Mesendoderm (in vitro differentiated cells): ENCODE measurements around the gene SWAP70.

Source experiments
- DNase-seq: peaks from one replicate; pipeline ENCODE4 v3.0.0; 2013
- H2AK5ac ChIP-seq: 2 replicates; pipeline ENCODE4 v1.6.1; 2013; ENCODE audit warnings: low read length, inconsistent platforms
- H2BK120ac ChIP-seq: 2 replicates; pipeline ENCODE4 v1.6.1; 2013; ENCODE audit warnings: low read depth, mild to moderate bottlenecking, low read length, moderate library complexity, mixed read lengths
- H2BK15ac ChIP-seq: replicated peaks from 2 replicates; pipeline ENCODE4 v1.6.1; 2013; ENCODE audit warnings: low read depth, mild to moderate bottlenecking, moderate library complexity
- H2BK5ac ChIP-seq: 2 replicates; pipeline ENCODE4 v1.6.1; 2013; ENCODE audit warnings: low read length, inconsistent platforms
- H3K18ac ChIP-seq: 2 replicates; pipeline ENCODE4 v1.6.1; 2013; ENCODE audit warnings: mild to moderate bottlenecking, low read length, mixed read lengths
- H3K23ac ChIP-seq: one replicate; pipeline ENCODE4 v1.6.1; 2013; ENCODE audit warnings: low read length
- H3K27ac ChIP-seq: 2 replicates; pipeline ENCODE4 v1.5.1; 2013; ENCODE audit warnings: low read depth, mild to moderate bottlenecking, inconsistent platforms, low read length, moderate library complexity
- H3K27me3 ChIP-seq: 2 replicates; pipeline ENCODE4 v1.6.1; 2013; ENCODE audit warnings: low read length, control low read depth, mild to moderate bottlenecking, inconsistent platforms; ENCODE audit not compliant: insufficient read depth, poor library complexity
- H3K36me3 ChIP-seq: 2 replicates; pipeline ENCODE4 v1.6.1; 2013; ENCODE audit warnings: low read length, inconsistent platforms; ENCODE audit not compliant: control insufficient read depth, insufficient read depth
- H3K4ac ChIP-seq: one replicate; pipeline ENCODE4 v1.6.1; 2013; ENCODE audit warnings: low read depth, mild to moderate bottlenecking, low read length, moderate library complexity
- H3K4me1 ChIP-seq: 2 replicates; pipeline ENCODE4 v1.6.1; 2013; ENCODE audit warnings: low read depth, low read length, inconsistent platforms; ENCODE audit not compliant: control insufficient read depth
- H3K4me2 ChIP-seq: 2 replicates; pipeline ENCODE4 v1.6.1; 2013; ENCODE audit warnings: low read length
- H3K4me3 ChIP-seq: 2 replicates; pipeline ENCODE4 v1.5.1; 2013; ENCODE audit warnings: mild to moderate bottlenecking, low read length
- H3K56ac ChIP-seq: one replicate; pipeline ENCODE4 v1.6.1; 2013; ENCODE audit warnings: low read length
- H3K79me1 ChIP-seq: 2 replicates; pipeline ENCODE4 v1.6.1; 2013; ENCODE audit warnings: low read length, inconsistent platforms
- H3K79me2 ChIP-seq: 2 replicates; pipeline ENCODE4 v1.6.1; 2013; ENCODE audit warnings: mild to moderate bottlenecking, low read length; ENCODE audit not compliant: control insufficient read depth, insufficient read depth
- H3K9ac ChIP-seq: 2 replicates; pipeline ENCODE4 v1.6.1; 2013; ENCODE audit warnings: low read length, inconsistent platforms
- H4K5ac ChIP-seq: one replicate; pipeline ENCODE4 v1.6.1; 2013; ENCODE audit warnings: low read length
- H4K8ac ChIP-seq: one replicate; pipeline ENCODE4 v1.6.1; 2013; ENCODE audit warnings: low read depth, mild to moderate bottlenecking, control low read depth, low read length, moderate library complexity
- WGBS: extraction: QIAGEN DNeasy Blood & Tissue Kit; methylation state at CpG from one replicate; pipeline ENCODE4 v1.1.7; 2013; ENCODE audit warnings: low lambda C conversion rate, missing lambda C conversion rate; ENCODE audit not compliant: insufficient coverage; ENCODE audit errors: extremely low coverage; 5-methylcytosine and 5-hydroxymethylcytosine counted together

SWAP70 gene

DNA sequence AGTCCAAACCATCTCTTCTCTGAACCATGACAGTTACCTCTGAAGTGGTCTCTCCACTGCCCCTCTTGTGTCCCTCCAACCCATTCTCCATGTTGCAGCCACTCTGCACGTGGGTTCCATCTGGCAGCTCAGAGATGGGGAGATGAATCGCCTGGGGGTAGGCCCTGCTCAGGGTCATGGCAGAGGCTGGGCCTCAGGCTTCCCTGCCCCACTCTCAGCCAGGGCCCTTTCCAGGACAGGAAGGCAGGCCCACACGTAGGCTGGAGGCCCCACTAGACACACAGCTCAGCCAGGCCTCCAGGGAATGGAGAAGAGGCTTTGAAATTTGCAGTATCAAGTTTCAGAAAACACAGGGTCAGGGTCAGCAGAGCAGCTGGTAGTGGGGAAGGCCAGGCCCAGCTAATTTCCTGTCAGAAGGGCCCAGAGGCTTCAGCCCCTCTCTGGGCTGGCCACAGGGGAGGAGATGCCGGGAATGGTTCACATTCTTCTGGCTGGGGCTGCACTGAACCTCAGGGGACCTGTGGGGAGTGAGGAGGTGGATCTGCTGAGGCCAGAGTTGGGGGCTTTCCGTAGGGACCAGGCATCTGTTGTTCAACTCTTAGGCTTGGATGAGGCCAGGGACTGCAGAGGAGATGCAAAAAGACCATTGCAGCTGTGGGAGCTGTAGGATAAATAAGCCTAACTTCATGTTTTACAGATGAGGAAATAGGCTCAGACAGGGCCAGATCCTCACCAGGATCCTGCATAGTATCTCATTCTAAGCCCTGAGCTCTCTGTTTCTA is 101.6 kb downstream of the SWAP70 start:
- Histone ChIP-seq H3K27ac (peak overlapping the region; percentile 41), H3K4me1 (peaks cover 13% of the 10 kb centered on the region)

DNA sequence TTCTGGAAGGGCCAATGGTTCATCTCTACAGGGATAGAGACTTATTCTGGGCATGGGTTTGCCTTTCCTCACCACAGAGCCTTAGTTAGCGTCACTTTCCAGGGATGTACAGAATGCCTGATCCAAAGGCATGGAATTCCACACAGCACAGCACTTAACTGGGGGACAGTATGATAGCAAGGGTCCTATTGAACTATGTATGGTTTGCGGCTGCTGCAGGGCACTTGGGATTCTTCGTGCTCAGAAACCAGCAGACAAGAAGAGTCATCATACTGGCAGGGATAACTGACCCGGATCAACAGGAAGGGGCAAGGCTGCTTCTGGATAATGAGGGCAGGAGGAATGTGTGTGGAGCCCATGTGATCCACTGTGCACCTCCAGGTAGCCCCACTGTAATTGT is 105.7 kb downstream of the SWAP70 start:
- no peaks in the 10 kb centered on the region for H3K79me1 ChIP-seq
- no peaks in the 10 kb centered on the region for H3K79me2 ChIP-seq
- no peak overlapping the region for H3K18ac ChIP-seq
- no peak overlapping the region for H2BK120ac ChIP-seq
- H3K4me1 ChIP-seq, result peaks cover 13% of the 10 kb centered on the region
- H3K56ac ChIP-seq, result no peak overlapping the region
- H3K27ac ChIP-seq, result no peak overlapping the region
- no CpG with 5 or more reads among the region's 4 CpGs for WGBS
- H2BK5ac ChIP-seq, result no peak overlapping the region
- no peak overlapping the region for H3K4me3 ChIP-seq
- no peaks in the 10 kb centered on the region for H3K27me3 ChIP-seq
- no peak overlapping the region for H4K5ac ChIP-seq
- no peak for DNase-seq
- no peak overlapping the region for H3K4ac ChIP-seq
- no peak overlapping the region for H2BK15ac ChIP-seq
- no peak overlapping the region for H3K9ac ChIP-seq
- no peak overlapping the region for H3K23ac ChIP-seq
- no peak overlapping the region for H4K8ac ChIP-seq
- H2AK5ac ChIP-seq, result no peak overlapping the region
- no peak overlapping the region for H3K4me2 ChIP-seq
- no peaks in the 10 kb centered on the region for H3K36me3 ChIP-seq

More for the DNA sequence above, 101.6 kb downstream of the SWAP70 start:
- H4K5ac ChIP-seq, result peak overlapping the region; percentile 26
- peak overlapping the region; percentile 81 for H3K56ac ChIP-seq
- peak; percentile 97 for DNase-seq
- no peak overlapping the region for H4K8ac ChIP-seq
- H3K23ac ChIP-seq, result no peak overlapping the region
- H3K79me1 ChIP-seq, result no peaks in the 10 kb centered on the region
- H3K4me2 ChIP-seq, result no peak overlapping the region
- H3K27me3 ChIP-seq, result no peaks in the 10 kb centered on the region
- H3K9ac ChIP-seq, result peak overlapping the region; percentile 22
- no peak overlapping the region for H2BK120ac ChIP-seq
- H2BK5ac ChIP-seq, result peak overlapping the region; percentile 88
- no CpG with 5 or more reads among the region's 5 CpGs for WGBS
- H2AK5ac ChIP-seq, result peak overlapping the region; percentile 97
- no peak overlapping the region for H3K4me3 ChIP-seq
- H3K36me3 ChIP-seq, result no peaks in the 10 kb centered on the region
- peak overlapping the region; percentile 74 for H3K4ac ChIP-seq
- no peaks in the 10 kb centered on the region for H3K79me2 ChIP-seq
- H3K18ac ChIP-seq, result peak overlapping the region; percentile 70
- H2BK15ac ChIP-seq, result no peak overlapping the region

DNA sequence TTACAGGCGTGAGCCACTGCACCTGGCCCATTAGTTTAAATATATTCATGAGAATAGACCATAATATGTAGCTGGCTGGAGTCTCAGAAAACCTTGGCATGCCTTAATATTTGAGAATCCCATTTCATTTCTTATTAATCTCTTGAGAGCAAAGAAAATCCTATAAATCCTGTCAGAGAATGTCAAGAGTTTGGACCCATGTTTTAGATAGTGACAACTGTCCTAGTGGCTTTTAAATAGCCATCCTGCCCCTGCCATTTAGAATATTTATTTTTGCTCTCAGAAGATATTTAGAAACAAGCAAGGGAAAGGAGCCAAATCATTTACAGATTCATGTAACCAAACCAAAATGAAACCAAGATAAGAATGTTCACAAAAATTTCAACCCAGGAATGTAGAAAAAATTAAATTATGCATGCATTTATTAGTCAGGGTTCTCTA is 107.2 kb downstream of the SWAP70 start:
- Histone ChIP-seq H3K4me2 (no peak overlapping the region), H3K36me3 (no peaks in the 10 kb centered on the region), H2BK5ac (no peak overlapping the region), H4K8ac (no peak overlapping the region), H3K79me2 (no peaks in the 10 kb centered on the region), H3K9ac (no peak overlapping the region), H3K79me1 (no peaks in the 10 kb centered on the region), H2BK15ac (no peak overlapping the region), H2BK120ac (no peak overlapping the region), H3K27me3 (no peaks in the 10 kb centered on the region), H3K4me3 (no peak overlapping the region), H3K27ac (no peak overlapping the region), H3K4me1 (peaks cover 11% of the 10 kb centered on the region), H3K23ac (no peak overlapping the region), H4K5ac (no peak overlapping the region), H2AK5ac (no peak overlapping the region), H3K56ac (no peak overlapping the region), H3K18ac (no peak overlapping the region), H3K4ac (no peak overlapping the region)
- no peak for DNase-seq
- WGBS, result no CpG with 5 or more reads among the region's 1 CpG

DNA sequence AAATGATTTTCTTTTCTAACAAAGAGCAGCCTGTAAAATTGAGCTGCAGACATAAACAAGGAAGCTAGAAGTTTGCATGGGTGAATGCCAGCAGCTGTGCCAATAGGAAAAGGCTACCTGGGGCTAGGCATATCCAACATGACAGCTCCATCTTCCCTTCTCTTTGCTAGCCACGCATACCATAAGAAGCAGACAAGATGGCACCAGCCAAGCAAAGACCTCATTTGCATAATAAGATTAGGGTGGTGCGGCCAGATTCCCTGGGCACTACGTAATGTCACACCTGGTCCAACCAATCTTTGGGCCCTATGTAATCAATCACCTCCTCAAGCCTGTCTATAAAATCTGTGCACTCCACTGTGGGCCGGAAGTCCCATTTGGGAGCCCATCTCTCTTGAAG is 108.3 kb downstream of the SWAP70 start:
- H3K4me3 ChIP-seq, result no peak overlapping the region
- no peak overlapping the region for H3K56ac ChIP-seq
- no peak overlapping the region for H2BK5ac ChIP-seq
- no CpG with 5 or more reads among the region's 4 CpGs for WGBS
- no peaks in the 10 kb centered on the region for H3K27me3 ChIP-seq
- no peak overlapping the region for H4K8ac ChIP-seq
- H3K79me1 ChIP-seq, result no peaks in the 10 kb centered on the region
- H3K4ac ChIP-seq, result no peak overlapping the region
- no peak overlapping the region for H3K27ac ChIP-seq
- H3K18ac ChIP-seq, result peak overlapping the region; percentile 0
- peak; percentile 61 for DNase-seq
- no peak overlapping the region for H2BK15ac ChIP-seq
- no peak overlapping the region for H3K9ac ChIP-seq
- H3K36me3 ChIP-seq, result no peaks in the 10 kb centered on the region
- no peak overlapping the region for H2BK120ac ChIP-seq
- no peak overlapping the region for H4K5ac ChIP-seq
- no peak overlapping the region for H2AK5ac ChIP-seq
- H3K4me2 ChIP-seq, result no peak overlapping the region
- H3K79me2 ChIP-seq, result no peaks in the 10 kb centered on the region
- no peak overlapping the region for H3K23ac ChIP-seq
- H3K4me1 ChIP-seq, result peaks cover 13% of the 10 kb centered on the region

DNA sequence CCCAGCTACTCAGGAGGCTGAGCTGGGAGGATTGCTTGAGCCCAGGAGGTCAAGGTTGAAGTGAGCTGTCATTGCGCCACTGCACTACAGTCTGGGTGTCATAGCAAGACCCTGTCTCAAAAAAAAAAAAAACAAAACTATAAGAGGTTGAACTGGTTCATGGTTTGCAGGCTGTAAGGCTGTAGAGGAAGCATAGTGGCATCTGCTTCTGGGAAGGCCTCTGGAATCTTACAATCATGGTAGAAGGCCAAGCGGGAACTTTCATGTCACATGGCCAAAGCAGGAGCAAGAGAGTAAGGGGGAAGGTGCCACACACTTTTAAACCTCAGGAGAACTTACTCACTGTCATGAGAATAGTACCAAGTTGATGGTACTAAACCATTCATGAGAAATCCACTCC is 109.6 kb downstream of the SWAP70 start:
- H2BK5ac ChIP-seq, result no peak overlapping the region
- no CpG with 5 or more reads among the region's 2 CpGs for WGBS
- no peak overlapping the region for H3K56ac ChIP-seq
- no peak overlapping the region for H3K4ac ChIP-seq
- no peaks in the 10 kb centered on the region for H3K79me1 ChIP-seq
- H3K36me3 ChIP-seq, result no peaks in the 10 kb centered on the region
- H2BK120ac ChIP-seq, result no peak overlapping the region
- H2AK5ac ChIP-seq, result no peak overlapping the region
- H3K27me3 ChIP-seq, result no peaks in the 10 kb centered on the region
- no peak overlapping the region for H3K4me2 ChIP-seq
- no peak overlapping the region for H3K27ac ChIP-seq
- H4K5ac ChIP-seq, result no peak overlapping the region
- no peak for DNase-seq
- no peaks in the 10 kb centered on the region for H3K79me2 ChIP-seq
- H3K4me3 ChIP-seq, result no peak overlapping the region
- H3K23ac ChIP-seq, result no peak overlapping the region
- no peak overlapping the region for H2BK15ac ChIP-seq
- H4K8ac ChIP-seq, result no peak overlapping the region
- peaks cover 13% of the 10 kb centered on the region for H3K4me1 ChIP-seq
- no peak overlapping the region for H3K9ac ChIP-seq
- H3K18ac ChIP-seq, result no peak overlapping the region

DNA sequence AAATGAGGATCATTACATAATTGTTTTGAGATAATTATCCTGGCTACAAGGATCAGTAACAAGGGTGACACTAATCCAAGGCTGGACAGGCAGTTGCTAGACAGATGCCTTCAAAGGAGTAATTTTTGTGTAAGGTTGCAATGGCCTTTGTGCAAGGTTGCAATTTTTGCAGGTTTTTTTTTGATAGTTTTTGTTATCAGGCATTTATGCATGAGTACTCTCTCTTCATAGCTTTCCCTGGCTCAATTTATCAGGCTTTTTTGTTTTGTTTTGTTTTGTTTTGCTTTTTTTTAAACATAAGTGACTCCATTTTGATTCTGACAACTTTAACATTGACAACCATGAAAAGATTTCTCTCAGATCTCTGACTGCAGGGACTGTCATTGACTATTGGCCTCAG is 110.2 kb downstream of the SWAP70 start:
- H3K36me3 ChIP-seq, result no peaks in the 10 kb centered on the region
- H3K4me2 ChIP-seq, result no peak overlapping the region
- H3K23ac ChIP-seq, result no peak overlapping the region
- no peaks in the 10 kb centered on the region for H3K79me2 ChIP-seq
- H3K9ac ChIP-seq, result no peak overlapping the region
- no peaks in the 10 kb centered on the region for H3K79me1 ChIP-seq
- H3K4me1 ChIP-seq, result peaks cover 13% of the 10 kb centered on the region
- DNase-seq, result no peak
- H3K4ac ChIP-seq, result no peak overlapping the region
- H3K56ac ChIP-seq, result no peak overlapping the region
- H2BK5ac ChIP-seq, result no peak overlapping the region
- H2BK15ac ChIP-seq, result no peak overlapping the region
- no peak overlapping the region for H2BK120ac ChIP-seq
- H3K4me3 ChIP-seq, result no peak overlapping the region
- H3K27ac ChIP-seq, result no peak overlapping the region
- H4K8ac ChIP-seq, result no peak overlapping the region
- H3K18ac ChIP-seq, result no peak overlapping the region
- no peak overlapping the region for H2AK5ac ChIP-seq
- no peak overlapping the region for H4K5ac ChIP-seq
- no peaks in the 10 kb centered on the region for H3K27me3 ChIP-seq
